Left kidney (tissue), 2 donors: Measurements from ENCODE around the gene LELP1. TPM values are rescaled to one million over a fixed set of nuclear protein-coding genes. Genes with fewer than 3 reads are reported as not detected.
"Not testable (repeated sequence)": the region's sequence is repeated elsewhere in the genome, so short reads cannot be mapped to it uniquely, and the experiment has no call there.

Experiments used
- DNase-seq: peaks from one replicate; pipeline ENCODE4 v3.0.0-alpha.2; 2013
- polyA plus RNA-seq: library from polyadenylated mRNA; unstranded; fragments of 120-200 nt; gene quantifications from one replicate; pipeline ENCODE4 v1.2.1, GENCODE V29; 2013; ENCODE audit not compliant: insufficient read length

The LELP1 gene
- polyA plus RNA-seq, 1 donor: not detected

- DNase-seq: not testable (repeated sequence)
These were observed 26.0 kb downstream of the LELP1 start for GRCh38 chr1:153229076-153229829.

GRCh38 chr1:153231363-153231762 lies 28.1 kb downstream of the LELP1 start:
- no peak for DNase-seq

DNA sequence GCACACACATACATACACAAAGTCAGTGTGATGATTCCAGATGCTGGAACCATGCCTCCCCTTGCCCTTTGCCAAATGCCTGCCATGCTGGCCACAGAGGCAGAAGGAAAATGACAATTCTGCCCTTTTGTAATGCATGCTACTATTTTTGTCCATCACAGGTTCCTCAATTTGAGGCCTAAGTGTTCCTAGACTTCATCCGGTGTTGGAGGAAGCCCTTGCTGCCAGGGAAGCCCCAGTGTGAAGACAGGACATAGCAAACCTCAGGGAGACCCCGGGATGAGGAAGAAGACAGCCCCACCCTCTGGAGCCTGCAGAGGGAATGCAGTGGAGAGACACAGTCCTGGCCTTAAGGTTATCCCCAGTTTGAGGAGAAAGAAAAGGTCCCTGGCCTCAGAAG lies 28.6 kb downstream of the LELP1 start:
- DNase-seq: no peak

DNA sequence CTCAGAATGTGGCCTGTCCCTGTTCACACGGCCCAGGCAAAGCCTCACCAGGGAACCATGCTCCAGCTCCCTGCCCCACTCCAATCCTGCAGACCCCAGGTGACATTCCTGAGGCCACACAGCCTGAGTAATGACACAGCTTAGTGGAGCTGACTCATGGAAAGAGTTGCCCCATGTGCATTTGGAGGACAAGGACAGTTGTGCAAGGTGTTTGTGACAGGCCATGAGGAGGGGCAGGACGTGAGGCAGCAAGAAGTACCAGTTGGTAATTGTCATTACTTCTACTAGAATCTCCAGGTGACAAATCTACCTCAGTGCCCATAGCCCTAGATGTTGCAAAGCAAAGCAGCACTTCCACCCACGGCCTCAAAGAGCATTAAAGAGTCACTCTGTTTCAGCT lies 29.3 kb downstream of the LELP1 start:
- no peak for DNase-seq

- no peak for DNase-seq
These were observed 30.2 kb downstream of the LELP1 start for GRCh38 chr1:153233448-153233847.

DNA sequence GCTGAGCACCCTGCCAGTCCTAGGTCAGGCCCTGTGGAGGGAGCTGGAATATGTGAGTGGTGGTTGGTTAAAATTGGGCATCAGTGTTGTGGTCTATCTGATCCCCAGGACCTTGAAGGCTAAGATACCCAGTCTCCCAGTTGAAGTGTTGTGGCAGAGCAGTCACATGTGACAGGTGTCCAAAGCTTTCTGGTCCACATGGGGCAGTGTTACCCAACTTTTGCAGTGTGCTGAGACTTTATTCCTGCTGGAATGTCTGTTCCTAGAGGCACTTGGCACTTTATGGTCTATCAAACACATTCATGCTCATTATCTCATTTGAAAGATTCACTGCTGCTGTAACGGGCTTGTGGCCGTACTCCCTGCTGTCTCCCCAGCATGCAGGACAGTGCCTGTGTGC lies 35.3 kb downstream of the LELP1 start:
- no peak for DNase-seq

DNA sequence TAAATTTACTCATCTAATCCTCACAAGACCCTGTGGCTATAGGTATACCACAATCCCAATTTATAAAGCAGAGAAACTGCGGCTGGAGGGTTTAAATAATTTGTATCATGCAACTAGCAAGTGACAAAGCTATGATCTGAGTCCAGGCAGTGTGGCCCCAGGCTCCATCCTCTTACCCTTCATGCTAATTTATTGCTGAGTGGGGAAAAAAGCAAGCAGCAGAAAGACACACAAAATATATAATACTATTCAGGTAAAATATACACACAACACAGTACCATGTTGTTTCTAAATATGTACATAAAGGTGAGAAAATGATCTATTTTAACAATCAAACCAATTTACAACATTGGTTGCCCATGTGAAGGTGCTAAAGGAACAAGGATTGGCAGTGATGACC lies 38.9 kb downstream of the LELP1 start:
- DNase-seq: no peak

GRCh38 chr1:153245466-153245865 lies 42.2 kb downstream of the LELP1 start:
- DNase-seq: no peak

DNA sequence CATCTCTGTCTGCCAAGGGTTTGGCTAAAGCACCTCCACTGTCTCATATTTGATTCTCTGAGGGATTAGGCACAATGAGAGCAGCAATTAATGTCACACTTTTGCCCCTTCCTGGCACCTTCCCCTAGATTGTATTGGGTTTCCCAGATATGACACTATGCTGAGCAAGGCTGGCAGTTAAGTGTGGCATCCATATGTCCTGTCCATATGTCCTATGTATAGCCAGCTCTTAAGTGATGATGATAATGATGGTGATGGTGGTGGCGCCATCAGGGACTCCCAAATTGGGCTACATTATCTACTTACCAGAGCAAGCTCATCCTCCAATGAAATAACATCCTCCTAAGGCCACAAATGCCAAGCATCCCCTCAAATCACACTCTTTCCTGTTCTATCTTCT lies 42.8 kb downstream of the LELP1 start:
- no peak for DNase-seq

- no peak for DNase-seq
These were observed 43.6 kb downstream of the LELP1 start for GRCh38 chr1:153246825-153247224.

DNA sequence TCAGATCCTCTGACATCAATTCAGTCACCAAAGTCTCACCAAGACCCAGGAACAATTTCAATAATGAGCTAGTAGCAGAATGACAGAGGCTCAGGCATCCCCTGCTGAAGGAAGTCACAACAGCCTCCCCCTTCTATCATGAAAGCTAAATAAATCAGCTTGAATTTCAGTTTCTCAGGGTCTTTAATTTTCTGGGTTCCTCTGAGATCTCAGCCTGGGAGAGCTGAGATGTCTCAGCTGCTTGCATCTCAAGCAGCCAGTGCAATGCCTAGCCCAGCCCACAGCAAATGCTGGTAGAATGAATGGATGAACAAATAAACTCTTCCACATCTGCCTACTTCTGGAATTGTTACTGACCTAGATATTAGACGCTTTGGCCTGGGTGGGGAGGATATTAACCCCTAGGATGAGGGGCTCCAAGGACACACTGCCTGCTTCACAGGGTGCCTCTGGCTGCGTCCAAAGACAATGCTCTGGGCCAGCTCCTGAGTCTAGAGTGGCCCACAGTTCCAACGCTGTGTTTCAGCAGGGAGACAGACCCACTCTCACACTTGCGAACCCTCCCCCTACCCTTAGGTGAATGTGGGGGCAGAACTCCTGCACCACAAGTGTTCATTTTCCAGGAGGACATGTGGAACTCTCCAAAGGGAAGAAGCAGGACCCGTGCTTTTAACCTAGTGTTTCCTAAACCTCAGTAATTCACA lies 45.1 kb downstream of the LELP1 start:
- peak; percentile 27 for DNase-seq

- DNase-seq: no peak
These were observed 46.9 kb downstream of the LELP1 start for GRCh38 chr1:153250166-153250565.

DNA sequence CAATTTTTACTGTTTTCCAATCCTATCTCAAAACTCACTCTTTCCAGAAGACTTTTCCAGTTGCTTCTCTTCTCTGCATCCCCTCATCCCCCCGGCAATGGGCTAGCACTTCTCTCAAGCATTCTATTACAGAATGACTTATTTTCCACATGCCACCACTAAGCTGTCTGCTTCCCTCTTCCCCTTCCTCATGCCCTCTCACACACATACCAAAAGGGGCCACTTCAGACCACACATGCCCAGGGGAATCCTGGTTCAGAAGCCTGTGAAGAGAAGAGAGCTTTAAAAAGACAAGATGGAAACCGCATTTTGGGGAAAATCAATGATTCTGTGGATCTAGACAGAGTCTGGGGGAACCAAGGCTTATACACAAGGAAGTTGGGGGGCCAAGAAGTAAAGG lies 47.9 kb downstream of the LELP1 start:
- no peak for DNase-seq

- no peak for DNase-seq
These were observed 48.3 kb downstream of the LELP1 start for GRCh38 chr1:153251562-153251961.

GRCh38 chr1:153251988-153252387 lies 48.8 kb downstream of the LELP1 start:
- DNase-seq: no peak

GRCh38 chr1:153253076-153253475 lies 49.8 kb downstream of the LELP1 start:
- no peak for DNase-seq

- DNase-seq: no peak
These were observed 50.5 kb downstream of the LELP1 start for GRCh38 chr1:153253693-153254092.

Other genes with a start within 250 kb of the LELP1 start
- gene SPRR4, start 232.8 kb upstream of the LELP1 start, polyA plus RNA-seq: not detected
- not detected for gene SPRR1A, start 219.3 kb upstream of the LELP1 start, polyA plus RNA-seq
- gene SPRR3, start 201.7 kb upstream of the LELP1 start, polyA plus RNA-seq: not detected
- gene SPRR1B, start 172.2 kb upstream of the LELP1 start, polyA plus RNA-seq: not detected
- not detected for gene SPRR2D, start 162.3 kb upstream of the LELP1 start, polyA plus RNA-seq
- gene SPRR2A, start 145.9 kb upstream of the LELP1 start, polyA plus RNA-seq: not detected
- gene SPRR2B, start 131.8 kb upstream of the LELP1 start, polyA plus RNA-seq: not detected
- not detected for gene SPRR2E, start 108.9 kb upstream of the LELP1 start, polyA plus RNA-seq
- not detected for gene SPRR2F, start 89.9 kb upstream of the LELP1 start, polyA plus RNA-seq
- not detected for gene SPRR2G, start 52.5 kb upstream of the LELP1 start, polyA plus RNA-seq
- not detected for gene PRR9, start 14.2 kb downstream of the LELP1 start, polyA plus RNA-seq
- not detected for gene LORICRIN, start 56.3 kb downstream of the LELP1 start, polyA plus RNA-seq
- gene PGLYRP3, start 109.5 kb downstream of the LELP1 start, polyA plus RNA-seq: not detected
- not detected for gene PGLYRP4, start 145.4 kb downstream of the LELP1 start, polyA plus RNA-seq
- 6.2 TPM for gene S100A9, start 154.4 kb downstream of the LELP1 start, polyA plus RNA-seq
- gene S100A12, start 172.2 kb downstream of the LELP1 start, polyA plus RNA-seq: not detected
- gene S100A8, start 187.6 kb downstream of the LELP1 start, polyA plus RNA-seq: 3.4 TPM
- gene S100A7A, start 213.1 kb downstream of the LELP1 start, polyA plus RNA-seq: not detected